Nephron progenitor cell (in vitro differentiated cells): Measurements from ENCODE around the gene ZER1.
A peak's percentile ranks its signal among the peaks of the same experiment; 100 is the strongest.

Experiments used
- DNase-seq: peaks from one replicate; pipeline ENCODE4 v3.0.0; 2021
- H3K27ac Mint-ChIP-seq: 2 replicates; pipeline ENCODE4 v1.8.0; 2021; ENCODE audit warnings: mild to moderate bottlenecking, moderate library complexity, mixed read lengths
- H3K27me3 Mint-ChIP-seq: 2 replicates; pipeline ENCODE4 v1.8.0; 2021; ENCODE audit warnings: mild to moderate bottlenecking, low read depth, mixed read lengths; ENCODE audit not compliant: poor library complexity
- H3K36me3 Mint-ChIP-seq: 2 replicates; pipeline ENCODE4 v1.8.0; 2021; ENCODE audit warnings: low read depth, mixed read lengths
- H3K4me1 Mint-ChIP-seq: 2 replicates; pipeline ENCODE4 v1.8.0; 2021; ENCODE audit warnings: mixed read lengths
- H3K4me3 Mint-ChIP-seq: 2 replicates; pipeline ENCODE4 v1.8.0; 2021; ENCODE audit warnings: mild to moderate bottlenecking, moderate library complexity, mixed read lengths
- H3K9me3 Mint-ChIP-seq: 2 replicates; pipeline ENCODE4 v1.8.0; 2021; ENCODE audit warnings: mild to moderate bottlenecking, moderate library complexity, mixed read lengths
- CTCF ChIP-seq: fragments of 200-600 bp; sonication (generic); IDR thresholded peaks from 2 replicates; pipeline ENCODE4 v1.5.0; 2021; ENCODE audit warnings: antibody characterized with exemption

ZER1 gene

GRCh38 chr9:128743421-128743820, 28.3 kb downstream of the ZER1 start:
- Mint-ChIP-seq H3K4me3 (no peak overlapping the region), H3K27ac (no peak overlapping the region), H3K4me1 (no peaks in the 10 kb centered on the region)

DNA sequence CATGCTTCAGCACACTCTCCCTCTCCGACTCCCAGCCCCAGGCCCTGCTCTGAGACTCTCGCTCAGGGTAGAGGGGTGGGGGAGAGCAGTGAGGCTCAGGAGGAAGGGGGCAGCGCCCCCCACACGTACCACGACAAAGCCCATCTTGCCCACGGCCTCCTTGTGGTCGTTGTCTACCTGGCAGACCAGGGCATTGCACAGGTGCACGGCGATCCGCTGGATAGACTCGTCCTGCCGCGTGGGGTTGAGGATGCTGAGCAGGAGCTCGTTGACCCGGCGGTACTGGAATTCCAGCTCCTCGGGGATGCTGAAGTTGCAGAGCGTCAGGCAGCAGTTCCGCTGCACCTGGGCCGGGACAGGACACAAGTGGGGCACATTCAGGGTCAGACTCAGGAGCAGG, 29.3 kb downstream of the ZER1 start:
- Mint-ChIP-seq H3K4me3 (no peak overlapping the region), H3K4me1 (no peaks in the 10 kb centered on the region), H3K9me3 (no peaks in the 10 kb centered on the region), H3K27me3 (peaks cover 4% of the 10 kb centered on the region), H3K36me3 (peaks cover 28% of the 10 kb centered on the region), H3K27ac (no peak overlapping the region)
- TF ChIP-seq CTCF = no peak
- no peak for DNase-seq

More at GRCh38 chr9:128743421-128743820, 28.3 kb downstream of the ZER1 start:
- peaks cover 25% of the 10 kb centered on the region for H3K36me3 Mint-ChIP-seq
- H3K27me3 Mint-ChIP-seq = peaks cover 4% of the 10 kb centered on the region
- DNase-seq = no peak
- H3K9me3 Mint-ChIP-seq = no peaks in the 10 kb centered on the region
- no peak for TF ChIP-seq CTCF

GRCh38 chr9:128735373-128735772, 36.4 kb downstream of the ZER1 start:
- no peaks in the 10 kb centered on the region for H3K9me3 Mint-ChIP-seq
- H3K27ac Mint-ChIP-seq = peak overlapping the region; percentile 70
- TF ChIP-seq CTCF = no peak

DNA sequence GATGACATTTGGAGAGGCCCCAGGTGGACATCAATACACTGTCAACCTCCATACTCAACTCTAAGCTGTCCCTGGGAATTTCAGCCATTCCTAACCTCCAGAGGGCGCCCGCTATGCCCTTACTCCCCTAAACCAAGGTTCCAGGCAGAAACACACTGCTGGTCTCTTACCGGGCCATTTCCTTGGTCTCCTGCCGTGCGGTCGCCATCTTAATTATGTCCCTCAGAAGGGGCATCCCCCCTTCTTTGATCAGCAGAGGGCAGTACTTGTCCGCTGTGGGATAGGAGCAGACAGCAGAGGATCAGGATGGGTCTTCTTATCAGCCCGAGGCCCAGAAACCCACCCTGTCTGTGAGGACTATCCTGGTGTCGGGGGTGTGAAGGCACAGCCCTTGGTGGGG, 38.5 kb downstream of the ZER1 start:
- peak; percentile 76 for TF ChIP-seq CTCF
- Mint-ChIP-seq H3K4me3 (no peak overlapping the region), H3K4me1 (peaks cover 38% of the 10 kb centered on the region)

More at GRCh38 chr9:128735373-128735772, 36.4 kb downstream of the ZER1 start:
- Mint-ChIP-seq H3K4me1 (peaks cover 27% of the 10 kb centered on the region), H3K36me3 (peaks cover 37% of the 10 kb centered on the region), H3K27me3 (no peaks in the 10 kb centered on the region), H3K4me3 (no peak overlapping the region)
- no peak for DNase-seq

GRCh38 chr9:128732576-128732975, 39.2 kb downstream of the ZER1 start:
- H3K36me3 Mint-ChIP-seq = peaks cover 20% of the 10 kb centered on the region
- H3K27me3 Mint-ChIP-seq = no peaks in the 10 kb centered on the region
- peak overlapping the region; percentile 36 for H3K4me3 Mint-ChIP-seq
- TF ChIP-seq CTCF = no peak
- DNase-seq = no peak
- no peaks in the 10 kb centered on the region for H3K9me3 Mint-ChIP-seq
- peaks cover 38% of the 10 kb centered on the region for H3K4me1 Mint-ChIP-seq
- H3K27ac Mint-ChIP-seq = peak overlapping the region; percentile 91

More for the DNA sequence above, 38.5 kb downstream of the ZER1 start:
- peaks cover 22% of the 10 kb centered on the region for H3K36me3 Mint-ChIP-seq
- H3K9me3 Mint-ChIP-seq = no peaks in the 10 kb centered on the region
- DNase-seq = peak; percentile 82
- no peaks in the 10 kb centered on the region for H3K27me3 Mint-ChIP-seq
- H3K27ac Mint-ChIP-seq = peak overlapping the region; percentile 91

DNA sequence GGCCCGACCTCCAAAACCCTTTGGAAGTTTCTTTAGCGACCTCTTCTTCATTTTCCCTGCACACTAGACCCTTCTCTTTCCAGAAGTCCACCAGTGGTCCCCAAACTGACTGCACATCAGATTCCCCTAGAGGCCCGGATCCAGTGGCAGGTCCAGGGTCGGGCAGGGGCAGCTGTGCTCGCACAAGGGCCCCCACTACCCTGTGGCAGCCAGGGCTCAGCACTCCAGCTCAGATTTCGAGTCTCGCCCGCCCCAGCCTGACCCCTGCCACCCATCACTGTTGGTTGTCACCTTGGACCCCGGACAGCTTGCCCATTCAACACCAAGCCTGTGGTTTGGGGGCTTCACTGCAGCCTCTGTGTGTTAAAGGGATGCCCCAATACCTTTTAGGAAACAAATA, 40.0 kb downstream of the ZER1 start:
- Mint-ChIP-seq H3K9me3 (no peaks in the 10 kb centered on the region), H3K27ac (peak overlapping the region; percentile 88), H3K4me3 (no peak overlapping the region), H3K4me1 (peaks cover 38% of the 10 kb centered on the region), H3K36me3 (peaks cover 14% of the 10 kb centered on the region), H3K27me3 (no peaks in the 10 kb centered on the region)
- no peak for TF ChIP-seq CTCF
- DNase-seq = no peak
